Measurements from ENCODE around the gene DDO.

The DDO gene

DNA sequence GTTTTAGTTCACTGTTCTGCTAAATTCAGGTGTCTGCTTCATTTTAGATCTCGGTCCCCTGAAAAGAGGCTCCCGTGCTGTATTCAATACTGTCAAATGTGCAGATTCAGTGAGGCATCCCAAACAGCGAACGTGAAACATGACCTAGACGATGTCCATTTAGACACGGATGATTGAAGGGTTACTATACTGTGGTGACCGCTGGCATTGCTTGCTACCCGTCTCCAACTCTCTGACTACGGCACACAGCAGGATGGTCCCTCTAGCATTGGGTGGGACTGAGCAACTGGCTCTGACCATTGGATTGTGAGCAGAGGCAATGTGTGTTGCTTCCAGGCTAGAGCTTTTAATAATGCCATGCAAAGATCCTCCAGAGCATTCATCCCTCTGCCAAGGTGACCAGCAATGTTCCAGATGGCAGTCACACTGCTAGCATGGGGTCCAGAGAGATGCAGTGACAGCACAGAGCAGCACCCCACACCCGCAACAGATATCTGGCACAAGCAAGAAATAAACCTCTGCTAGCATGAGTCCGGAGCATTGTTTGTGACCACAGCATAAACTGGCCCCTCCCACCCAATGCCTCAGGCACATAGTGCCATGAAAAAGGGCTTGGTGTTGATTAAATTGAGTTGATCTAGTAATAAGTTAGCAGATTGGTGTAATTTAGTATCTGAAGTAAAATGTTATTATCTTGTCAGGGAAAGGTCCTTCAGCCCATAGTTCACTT is 66.2 kb downstream of the DDO start:
- no peak overlapping the region for H3K27ac ChIP-seq
- TF ChIP-seq, protein P1, sequence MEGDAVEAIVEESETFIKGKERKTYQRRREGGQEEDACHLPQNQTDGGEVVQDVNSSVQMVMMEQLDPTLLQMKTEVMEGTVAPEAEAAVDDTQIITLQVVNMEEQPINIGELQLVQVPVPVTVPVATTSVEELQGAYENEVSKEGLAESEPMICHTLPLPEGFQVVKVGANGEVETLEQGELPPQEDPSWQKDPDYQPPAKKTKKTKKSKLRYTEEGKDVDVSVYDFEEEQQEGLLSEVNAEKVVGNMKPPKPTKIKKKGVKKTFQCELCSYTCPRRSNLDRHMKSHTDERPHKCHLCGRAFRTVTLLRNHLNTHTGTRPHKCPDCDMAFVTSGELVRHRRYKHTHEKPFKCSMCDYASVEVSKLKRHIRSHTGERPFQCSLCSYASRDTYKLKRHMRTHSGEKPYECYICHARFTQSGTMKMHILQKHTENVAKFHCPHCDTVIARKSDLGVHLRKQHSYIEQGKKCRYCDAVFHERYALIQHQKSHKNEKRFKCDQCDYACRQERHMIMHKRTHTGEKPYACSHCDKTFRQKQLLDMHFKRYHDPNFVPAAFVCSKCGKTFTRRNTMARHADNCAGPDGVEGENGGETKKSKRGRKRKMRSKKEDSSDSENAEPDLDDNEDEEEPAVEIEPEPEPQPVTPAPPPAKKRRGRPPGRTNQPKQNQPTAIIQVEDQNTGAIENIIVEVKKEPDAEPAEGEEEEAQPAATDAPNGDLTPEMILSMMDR (IDR thresholded peaks at IDR 0.05), result no peak
- TF ChIP-seq ZFX (IDR thresholded peaks at IDR 0.05; ENCODE audit: borderline replicate concordance), result no peak

DNA sequence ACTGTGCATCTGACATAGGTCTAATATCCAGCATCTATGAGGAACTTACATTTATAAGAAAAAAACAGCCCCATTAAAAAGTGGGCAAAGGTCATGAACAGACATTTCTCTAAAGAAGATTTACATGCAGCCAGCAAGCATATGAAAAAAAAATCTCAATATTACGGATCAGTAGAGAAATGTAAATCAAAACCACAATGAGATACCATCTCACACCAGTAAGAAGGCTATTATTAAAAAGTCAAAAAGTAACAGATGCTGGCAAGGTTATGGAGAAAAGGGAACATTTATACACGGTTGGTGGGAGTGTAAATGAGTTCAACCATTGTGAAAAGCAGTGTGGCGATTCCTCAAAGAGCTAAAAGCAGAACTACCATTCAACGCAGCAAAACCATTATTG is 70.3 kb downstream of the DDO start:
- no peak overlapping the region for H3K27ac ChIP-seq
- TF ChIP-seq, protein P1 (IDR thresholded peaks at IDR 0.05), result no peak
- TF ChIP-seq ZFX (IDR thresholded peaks at IDR 0.05; ENCODE audit: borderline replicate concordance), result no peak

DNA sequence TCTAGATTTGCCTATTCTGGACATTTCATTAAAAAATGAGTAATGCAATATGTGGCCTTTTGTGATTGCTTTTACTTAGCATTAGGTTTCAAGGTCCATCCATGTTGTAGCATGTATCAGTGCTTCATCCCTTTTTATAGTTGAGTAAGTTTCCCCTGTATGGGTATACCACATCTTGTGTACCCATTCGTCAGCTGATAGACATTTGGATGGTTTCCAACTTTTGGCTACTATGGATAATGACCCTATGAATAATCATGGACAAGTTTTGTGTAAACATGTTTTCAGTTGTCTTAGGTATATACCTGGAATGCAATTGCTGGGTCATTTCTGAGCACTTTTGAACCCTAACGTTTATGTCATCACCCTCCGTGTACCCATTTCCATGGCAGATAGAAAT is 72.6 kb downstream of the DDO start:
- TF ChIP-seq ZFX (IDR thresholded peaks at IDR 0.05; ENCODE audit: borderline replicate concordance), result no peak
- TF ChIP-seq, protein P1 (IDR thresholded peaks at IDR 0.05), result no peak

More for the DNA sequence above, 72.6 kb downstream of the DDO start:
- H3K27ac ChIP-seq, result no peak overlapping the region
